Astrocyte of the cerebellum (primary cell): ENCODE measurements around the gene CYP39A1.

ENCODE experiments used
- DNase-seq: peaks from one replicate; pipeline ENCODE4 v3.0.0-alpha.2; 2011; ENCODE audit warnings: low read depth
- H3K4me3 ChIP-seq: 2 replicates; pipeline ENCODE4 v1.5.1; 2011; ENCODE audit warnings: mild to moderate bottlenecking, low read depth, low read length, moderate library complexity
- in situ Hi-C: cut with HindIII; loops from 2 replicates; pipeline ENCODE4 v1.10.0; 2017; ENCODE audit warnings: low sequenced_read_pairs
- TF ChIP-seq, protein P1 (sequence below): IDR thresholded peaks from 2 replicates; pipeline ENCODE4 v1.5.1; 2012; ENCODE audit warnings: low read length, low read depth, moderate library complexity, mild to moderate bottlenecking; ENCODE audit errors: missing control alignments

Gene CYP39A1

DNA sequence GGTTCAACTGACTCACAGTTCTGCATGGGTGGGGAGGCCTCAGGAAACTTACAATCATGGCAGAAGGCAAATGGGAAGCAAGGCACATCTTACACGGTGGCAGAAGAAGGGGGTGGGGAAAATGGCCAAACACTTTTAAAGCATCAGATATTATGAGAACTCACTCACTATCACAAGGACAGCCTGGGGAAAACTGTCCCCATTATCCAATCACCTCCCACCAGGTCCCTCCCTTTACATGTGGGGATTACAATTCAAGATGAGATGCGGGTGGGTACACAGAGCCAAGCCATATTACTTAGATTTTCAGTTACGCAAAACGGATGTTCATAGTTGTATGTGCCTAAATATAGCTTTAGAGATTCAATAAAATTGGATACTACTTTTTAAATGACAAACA is 25.6 kb downstream of the CYP39A1 start:
- TF ChIP-seq, protein P1, sequence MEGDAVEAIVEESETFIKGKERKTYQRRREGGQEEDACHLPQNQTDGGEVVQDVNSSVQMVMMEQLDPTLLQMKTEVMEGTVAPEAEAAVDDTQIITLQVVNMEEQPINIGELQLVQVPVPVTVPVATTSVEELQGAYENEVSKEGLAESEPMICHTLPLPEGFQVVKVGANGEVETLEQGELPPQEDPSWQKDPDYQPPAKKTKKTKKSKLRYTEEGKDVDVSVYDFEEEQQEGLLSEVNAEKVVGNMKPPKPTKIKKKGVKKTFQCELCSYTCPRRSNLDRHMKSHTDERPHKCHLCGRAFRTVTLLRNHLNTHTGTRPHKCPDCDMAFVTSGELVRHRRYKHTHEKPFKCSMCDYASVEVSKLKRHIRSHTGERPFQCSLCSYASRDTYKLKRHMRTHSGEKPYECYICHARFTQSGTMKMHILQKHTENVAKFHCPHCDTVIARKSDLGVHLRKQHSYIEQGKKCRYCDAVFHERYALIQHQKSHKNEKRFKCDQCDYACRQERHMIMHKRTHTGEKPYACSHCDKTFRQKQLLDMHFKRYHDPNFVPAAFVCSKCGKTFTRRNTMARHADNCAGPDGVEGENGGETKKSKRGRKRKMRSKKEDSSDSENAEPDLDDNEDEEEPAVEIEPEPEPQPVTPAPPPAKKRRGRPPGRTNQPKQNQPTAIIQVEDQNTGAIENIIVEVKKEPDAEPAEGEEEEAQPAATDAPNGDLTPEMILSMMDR: no peak
- H3K4me3 ChIP-seq: no peak overlapping the region
- DNase-seq: no peak
- in situ Hi-C loops: no loop called here

- in situ Hi-C loops: no loop called here
These were observed 26.2 kb downstream of the CYP39A1 start for GRCh38 chr6:46626228-46626909.

DNA sequence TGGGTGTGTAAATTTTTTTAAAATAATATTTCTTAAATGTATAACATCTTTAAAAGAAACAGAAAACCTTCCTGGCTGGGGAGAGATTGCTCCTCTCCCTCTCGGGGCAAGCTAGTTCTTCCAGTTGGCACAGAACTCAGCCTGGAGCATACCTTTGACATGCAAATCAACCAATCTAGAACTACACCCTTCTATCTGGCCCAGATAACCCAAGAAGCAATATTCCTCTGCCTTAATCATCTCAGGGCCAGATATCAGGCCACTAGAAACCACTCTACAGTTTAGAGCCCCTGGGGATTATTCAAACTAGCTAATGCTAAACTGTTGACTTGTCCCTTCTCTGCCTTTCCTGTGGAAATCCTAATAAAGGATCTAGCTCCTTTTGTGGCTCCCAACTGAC is 33.9 kb downstream of the CYP39A1 start:
- H3K4me3 ChIP-seq: no peak overlapping the region
- TF ChIP-seq, protein P1: no peak
- in situ Hi-C loops: no loop called here
- no peak for DNase-seq

More at GRCh38 chr6:46626228-46626909, 26.2 kb downstream of the CYP39A1 start:
- H3K4me3 ChIP-seq: no peak overlapping the region
- peak; percentile 35 for DNase-seq
- TF ChIP-seq, protein P1: peak; percentile 51

- no peak for DNase-seq
- TF ChIP-seq, protein P1: no peak
- H3K4me3 ChIP-seq: no peak overlapping the region
- in situ Hi-C loops: no loop called here
These were observed 40.0 kb downstream of the CYP39A1 start for GRCh38 chr6:46612645-46613044.

- no peak for DNase-seq
- in situ Hi-C loops: no loop called here
- TF ChIP-seq, protein P1: no peak
- H3K4me3 ChIP-seq: no peak overlapping the region
These were observed 41.6 kb downstream of the CYP39A1 start for GRCh38 chr6:46610862-46611553.

DNA sequence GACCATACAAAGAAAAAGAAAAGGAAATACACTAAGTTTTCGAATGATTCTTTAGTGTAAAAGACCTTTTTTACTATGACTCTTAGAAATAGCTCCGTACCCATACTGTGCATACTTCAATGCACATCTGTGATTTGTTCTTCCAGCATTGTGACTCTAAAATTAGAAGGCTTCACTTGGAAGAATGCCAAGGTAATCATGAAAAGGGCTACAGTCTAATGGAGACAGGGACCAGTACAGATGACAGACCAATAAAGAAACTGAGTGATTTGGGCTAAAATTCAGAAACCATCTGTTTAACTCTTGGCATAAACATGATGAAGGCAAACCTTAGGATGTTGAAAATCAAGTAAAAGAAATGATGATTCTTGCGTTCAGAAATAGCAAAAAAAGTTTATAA is 46.3 kb downstream of the CYP39A1 start:
- TF ChIP-seq, protein P1: no peak
- in situ Hi-C loops: no loop called here
- no peak overlapping the region for H3K4me3 ChIP-seq
- DNase-seq: no peak
